NCI-H128 (cell line): ENCODE results near the gene LDLR.
"Not testable (repeated sequence)": the region's sequence is repeated elsewhere in the genome, so short reads cannot be mapped to it uniquely, and the experiment has no call there.

Source experiments
- DNase-seq: peaks from one replicate; lab custom pipeline; 2025; ENCODE audit not compliant: unreplicated experiment; lab: John Stamatoyannopoulos, UW

The LDLR gene

GRCh38 chr19:11138601-11139300, 49.5 kb downstream of the LDLR start:
- DNase-seq, result no peak

GRCh38 chr19:11140023-11140538, 50.8 kb downstream of the LDLR start:
- DNase-seq, result not testable (repeated sequence)

DNA sequence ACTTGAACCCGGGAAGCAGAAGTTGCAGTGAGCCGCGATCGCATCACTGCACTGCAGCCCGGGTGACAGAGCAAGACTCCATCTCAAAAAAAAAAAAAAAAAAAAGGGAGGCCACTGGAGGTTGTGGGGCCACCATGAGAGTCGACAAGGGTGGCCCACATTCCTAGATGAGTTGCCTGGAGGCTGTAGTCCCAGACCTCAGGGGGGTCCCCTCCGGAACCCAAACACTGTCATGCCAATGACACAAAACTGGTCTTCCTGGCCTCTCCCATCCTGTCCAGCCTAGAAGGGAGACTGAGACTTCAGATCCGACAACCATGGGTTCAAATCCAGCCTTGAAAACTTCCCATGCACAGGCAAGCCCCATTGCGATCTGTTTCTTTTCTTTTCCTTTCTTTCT, 51.6 kb downstream of the LDLR start:
- no peak for DNase-seq

GRCh38 chr19:11141937-11142527, 52.8 kb downstream of the LDLR start:
- DNase-seq, result no peak

DNA sequence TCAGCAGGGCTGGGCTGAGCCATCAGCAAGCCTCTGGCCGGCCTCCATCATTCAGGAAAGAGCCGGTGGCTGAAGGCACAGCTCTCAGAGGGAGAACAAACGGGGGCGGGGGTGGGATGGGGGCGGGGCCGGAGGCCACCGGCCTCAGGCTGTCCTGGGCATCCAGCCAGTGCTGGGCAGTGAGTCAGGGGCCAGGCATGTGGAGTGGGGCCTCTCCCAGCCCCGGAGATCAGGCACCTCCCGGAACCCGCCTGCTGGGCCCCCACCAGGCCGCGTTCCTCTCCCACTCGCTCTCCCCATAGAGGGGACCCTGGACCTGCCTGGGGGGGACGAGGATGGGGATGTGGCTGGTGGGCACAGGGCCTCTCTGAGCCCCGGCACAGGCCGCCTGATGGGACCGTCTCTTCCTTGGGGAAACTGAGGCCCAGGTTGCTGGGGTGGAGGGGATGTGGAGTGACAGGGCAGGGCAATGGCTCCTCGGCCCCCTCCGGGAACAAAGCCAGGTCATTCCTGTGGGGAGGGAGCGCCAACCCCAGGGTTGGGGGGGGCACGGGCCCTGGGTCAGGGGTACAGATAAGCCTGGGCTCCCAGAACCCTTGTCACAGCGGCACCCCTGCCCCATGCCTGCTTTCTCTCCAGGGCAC, 53.4 kb downstream of the LDLR start:
- DNase-seq, result no peak

- no peak for DNase-seq
Observed at GRCh38 chr19:11145536-11145924, 56.3 kb downstream of the LDLR start.

GRCh38 chr19:11148001-11148400, 58.7 kb downstream of the LDLR start:
- DNase-seq, result no peak

DNA sequence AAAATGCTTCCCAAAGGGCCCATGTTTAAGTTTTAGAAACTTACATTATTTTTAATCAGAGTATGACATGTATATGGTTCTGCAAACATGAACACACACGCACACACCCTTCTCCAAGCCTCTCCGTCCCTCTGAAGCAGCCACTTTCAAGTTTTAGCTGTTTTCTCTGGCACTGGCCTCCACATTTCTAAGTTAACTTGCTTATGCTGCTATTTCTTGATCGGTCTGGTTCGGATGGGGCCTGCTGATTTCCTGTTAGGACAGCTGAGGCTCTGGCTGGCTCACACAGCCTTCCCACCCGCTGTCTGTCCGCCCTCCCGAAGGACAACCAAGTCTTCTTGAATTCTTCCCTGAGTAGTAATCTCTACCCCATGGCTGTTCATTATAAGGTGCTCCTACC, 61.9 kb downstream of the LDLR start:
- no peak for DNase-seq

- no peak for DNase-seq
Observed at GRCh38 chr19:11152318-11153062, 63.2 kb downstream of the LDLR start.

GRCh38 chr19:11154683-11155047, 65.4 kb downstream of the LDLR start:
- no peak for DNase-seq

DNA sequence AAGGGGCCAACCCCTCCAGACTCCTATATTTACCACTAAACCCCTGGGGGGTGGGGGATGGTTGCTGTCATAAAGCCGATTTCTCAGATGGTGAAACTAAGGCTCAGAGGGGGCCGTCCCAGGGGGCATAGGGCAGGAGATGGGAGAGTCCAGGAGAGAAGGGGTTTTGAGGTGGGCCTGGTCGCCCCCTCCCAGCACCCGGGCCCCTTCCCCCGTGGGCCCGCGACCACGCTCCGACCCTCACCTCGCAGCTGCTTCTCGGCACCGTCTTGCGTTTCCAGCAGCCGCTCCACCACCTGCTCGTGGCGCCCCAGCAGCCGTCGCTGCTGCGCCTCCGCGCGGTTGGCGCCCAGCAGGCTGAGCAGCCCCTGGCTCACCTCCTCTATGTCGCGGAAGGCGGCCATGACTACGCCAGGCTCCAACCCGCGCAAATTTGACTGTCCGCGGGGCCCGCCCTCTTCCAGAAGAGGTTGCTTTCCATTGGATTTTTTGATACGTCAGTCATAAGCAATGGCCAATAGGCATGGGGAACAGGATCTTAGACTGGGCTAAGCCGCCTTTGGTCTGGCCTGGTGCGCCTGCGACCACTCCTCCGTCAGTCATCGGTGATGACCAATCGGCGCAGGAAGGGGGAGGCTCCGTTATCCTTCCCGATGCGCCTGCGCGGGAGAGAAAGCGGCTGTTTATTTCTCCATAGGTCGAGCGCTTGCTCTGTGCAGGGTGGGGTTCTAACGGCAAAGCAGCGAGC, 66.3 kb downstream of the LDLR start, which contains the start of gene SPC24:
SPC24 (minus strand) TSS at position 410 of the 748 bp plus-strand sequence; CDS start at position 404, 6 bp downstream.
- DNase-seq, result peak; percentile 98

GRCh38 chr19:11159598-11160439, 70.6 kb downstream of the LDLR start:
- no peak for DNase-seq

DNA sequence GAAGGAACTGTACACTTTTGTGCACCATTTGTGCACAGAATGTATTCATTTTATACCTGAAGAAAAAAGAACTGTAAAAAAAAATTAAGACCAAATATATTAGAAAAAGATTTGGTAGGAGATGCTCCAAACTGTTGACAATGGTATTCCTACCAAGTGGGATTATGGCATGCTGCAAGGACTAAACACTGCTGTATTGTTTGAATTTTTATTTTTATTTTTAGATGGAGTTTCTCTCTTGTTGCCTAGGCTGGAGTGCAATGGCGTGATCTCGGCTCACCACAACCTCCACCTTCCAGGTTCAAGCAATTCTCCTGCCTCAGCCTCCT, 71.1 kb downstream of the LDLR start:
- DNase-seq, result not testable (repeated sequence)

DNA sequence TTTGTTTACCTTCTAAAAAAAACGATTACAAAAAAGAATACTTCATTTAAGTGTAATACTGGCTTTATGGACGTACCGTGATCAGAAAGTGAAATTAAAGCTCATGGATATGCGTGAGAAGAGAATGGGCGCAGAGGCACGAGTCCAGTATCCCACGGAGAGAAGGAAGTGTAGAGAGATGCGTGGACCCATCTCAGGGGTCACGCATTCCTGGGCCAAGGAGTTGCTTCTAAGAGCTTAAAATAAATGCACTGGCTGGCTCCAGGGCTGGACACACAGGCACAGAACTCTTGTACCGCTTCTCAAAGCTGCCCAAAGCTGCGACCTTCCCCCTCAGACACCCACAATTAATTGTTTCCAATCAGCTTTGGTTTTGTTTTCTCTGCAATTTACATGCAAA, 75.0 kb downstream of the LDLR start:
- no peak for DNase-seq

DNA sequence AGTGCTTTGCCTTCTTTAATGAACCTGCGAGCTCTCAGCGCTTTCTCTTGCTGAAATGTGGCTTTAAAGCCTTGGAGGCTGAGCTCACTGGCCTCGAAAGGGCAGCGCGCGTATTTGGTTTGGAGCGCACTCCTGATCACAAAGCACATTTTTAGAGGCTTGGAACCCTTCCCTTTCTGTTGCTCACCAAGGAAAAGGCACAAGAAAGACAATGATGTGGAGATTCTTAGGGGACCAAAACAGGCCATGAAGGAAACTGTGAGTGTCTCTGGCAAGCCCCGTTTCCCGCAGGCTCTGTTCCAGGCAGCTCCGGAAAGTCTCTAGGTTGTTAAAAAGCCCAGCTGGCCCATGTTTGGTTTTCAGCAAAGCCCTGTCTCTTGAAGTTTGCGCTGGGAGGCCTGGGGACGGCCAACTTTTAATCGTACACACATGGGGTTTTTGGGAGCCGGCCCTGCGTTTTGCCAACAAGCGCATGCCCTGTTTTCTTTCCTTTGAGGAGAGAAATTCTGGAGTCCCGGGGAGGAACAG, 75.7 kb downstream of the LDLR start:
- DNase-seq, result no peak

DNA sequence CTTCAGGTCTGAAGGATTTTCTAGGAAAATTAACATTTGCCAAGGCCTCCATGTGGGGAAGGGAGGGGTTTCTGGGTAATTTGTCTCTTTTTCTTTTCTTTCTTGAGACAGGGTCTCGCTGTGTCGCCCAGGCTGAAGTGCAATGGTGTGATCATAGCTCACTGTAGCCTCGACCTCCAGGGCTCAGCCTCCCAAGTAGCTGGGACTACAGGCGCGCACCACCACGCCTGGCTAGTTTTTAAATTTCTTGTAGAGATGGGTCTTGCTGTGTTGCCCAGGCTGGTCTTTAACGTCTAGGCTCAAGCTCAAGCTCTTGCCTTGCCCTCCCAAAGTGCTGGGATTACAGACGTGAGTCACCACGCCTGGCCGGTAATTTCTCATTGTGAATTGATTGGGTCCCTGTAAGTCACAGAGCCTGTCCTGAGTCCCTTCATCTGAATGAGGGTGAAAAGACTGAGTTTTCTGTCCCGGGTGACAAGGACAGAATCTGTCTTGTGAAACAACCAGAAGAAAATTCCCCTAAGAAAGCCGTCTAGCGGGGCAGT, 76.3 kb downstream of the LDLR start:
- DNase-seq, result no peak

GRCh38 chr19:11166281-11167142, 77.2 kb downstream of the LDLR start:
- DNase-seq, result no peak

DNA sequence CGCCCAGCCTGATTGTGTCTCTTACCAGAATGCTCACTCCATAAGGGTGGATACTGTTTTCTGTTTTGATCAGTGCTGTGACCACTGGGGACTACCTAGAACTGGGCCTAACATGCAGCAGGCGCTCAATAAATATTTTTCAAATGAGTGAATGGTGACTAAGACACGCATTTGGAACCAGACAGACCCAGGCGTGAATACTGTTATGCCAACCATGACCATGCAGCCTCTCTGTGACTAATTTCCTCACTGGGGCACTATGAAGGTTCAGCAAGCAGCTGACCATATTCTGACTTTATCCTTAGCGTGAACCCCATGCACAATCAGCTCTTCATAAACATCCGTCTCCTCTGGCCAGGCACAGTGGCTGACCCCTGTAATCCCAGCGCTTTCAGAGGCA, 79.3 kb downstream of the LDLR start:
- no peak for DNase-seq
